GM12878 (cell line): Measurements from ENCODE around the gene LRP1B. TPM values are rescaled to one million over a fixed set of nuclear protein-coding genes. Genes with fewer than 3 reads are reported as not detected.

Experiments
- ATAC-seq: fragments of 200-7000 bp; cut with Tn5 transposase; 3 replicates; pipeline ENCODE4 v1.9.1; 2020; ENCODE audit warnings: mild to moderate bottlenecking, moderate library complexity
- BruUV-seq: library from RNA; stranded (reverse); fragments of 400-500 nt; replicated peaks from 2 replicates; lab custom pipeline; 2021; lab: Mats Ljungman, UMichigan
- CTCF ChIA-PET: fragments of 300-600 bp; sonication (Branson Sonifier 250); formaldehyde crosslinking; extraction: SDS; loops from one replicate; lab custom pipeline; 2021; ENCODE audit warnings: inconsistent platforms; lab: Yijun Ruan, JAX
- POLR2A ChIA-PET: fragments of 350-600 bp; formaldehyde crosslinking; extraction: SDS; loops from one replicate; lab custom pipeline; 2021; ENCODE audit warnings: inconsistent platforms; lab: Charles Lee
- RAD21 ChIA-PET: fragments of 300-600 bp; sonication (Branson Sonifier 250); formaldehyde crosslinking; loops from one replicate; lab custom pipeline; 2023; ENCODE audit warnings: antibody characterized with exemption; ENCODE audit not compliant: unreplicated experiment; lab: Charles Lee
- SMC1A ChIA-PET: fragments of 300-600 bp; sonication (Branson Sonifier 250); formaldehyde crosslinking; loops from one replicate; lab custom pipeline; 2023; ENCODE audit not compliant: unreplicated experiment, uncharacterized antibody; lab: Charles Lee
- DNase-seq: peaks from one replicate; pipeline ENCODE4 v3.0.0-alpha.2; 2011; ENCODE audit warnings: low read depth, low spot score
- FAIRE-seq: peaks from 3 replicates; lab custom pipeline; 2011; peaks lifted over from hg19 to GRCh38; lab: Jason Lieb, UNC
- H2AFZ ChIP-seq: 2 replicates; pipeline ENCODE4 v1.6.0; 2011; ENCODE audit warnings: low read depth, low read length, control low read depth; ENCODE audit not compliant: control insufficient read depth
- H3K27ac ChIP-seq: 2 replicates; pipeline ENCODE4 v1.5.1; 2011; ENCODE audit warnings: control low read depth; ENCODE audit not compliant: control insufficient read depth, insufficient read depth
- H3K27me3 ChIP-seq, 2 experiments: replicated peaks in 1 of 2; 2 replicates each; pipeline versions ENCODE4 v1.6.0 to v1.6.1; 2011; ENCODE audit warnings: low read length in 1 of 2; ENCODE audit not compliant: control insufficient read depth in 2 of 2, insufficient read depth in 2 of 2
- H3K36me3 ChIP-seq, 2 experiments: 2 replicates each; pipeline ENCODE4 v1.5.1; 2011; ENCODE audit warnings: low read length in 1 of 2; ENCODE audit not compliant: control insufficient read depth in 2 of 2, insufficient read depth in 2 of 2
- H3K4me1 ChIP-seq: 2 replicates; pipeline ENCODE4 v1.6.1; 2011; ENCODE audit warnings: mild to moderate bottlenecking, low read length, moderate library complexity, mixed read lengths; ENCODE audit not compliant: control insufficient read depth, insufficient read depth
- H3K4me2 ChIP-seq: 2 replicates; pipeline ENCODE4 v1.6.0; 2011; ENCODE audit warnings: control low read depth; ENCODE audit not compliant: control insufficient read depth, insufficient read depth
- H3K4me3 ChIP-seq: fragments of 200-600 bp; sonication (generic); 2 replicates; pipeline ENCODE4 v1.5.1; 2016
- H3K79me2 ChIP-seq: 2 replicates; pipeline ENCODE4 v1.6.0; 2011; ENCODE audit warnings: low read length; ENCODE audit not compliant: control insufficient read depth, insufficient read depth
- H3K9ac ChIP-seq: 2 replicates; pipeline ENCODE4 v1.8.0; 2011; ENCODE audit warnings: low read length, control low read depth, mixed read lengths; ENCODE audit not compliant: control insufficient read depth, insufficient read depth
- H3K9me3 ChIP-seq: replicated peaks from 3 replicates; pipeline ENCODE4 v1.5.1; 2011; ENCODE audit warnings: mild to moderate bottlenecking, low read length; ENCODE audit not compliant: control insufficient read depth, insufficient read depth
- H4K20me1 ChIP-seq: 2 replicates; pipeline ENCODE4 v1.6.0; 2011; ENCODE audit not compliant: control insufficient read depth, insufficient read depth
- BHLHE40 ChIP-seq, 2 experiments: fragments of 450-650 bp in 1 of 2; IDR thresholded peaks; 2 replicates each; pipeline ENCODE4 v1.6.1; 2011 to 2017; ENCODE audit warnings: low read depth in 2 of 2, borderline replicate concordance in 1 of 2, improper control_type of control experiment in 1 of 2, low read length in 1 of 2, mild to moderate bottlenecking in 1 of 2
- CREB1 ChIP-seq: IDR thresholded peaks from 2 replicates; pipeline ENCODE4 v1.6.1; 2012; ENCODE audit warnings: low read depth, mild to moderate bottlenecking, inconsistent platforms
- EED ChIP-seq: sonication (generic); IDR thresholded peaks from 2 replicates; pipeline ENCODE4 v1.6.1; 2016; ENCODE audit warnings: antibody characterized with exemption, low read depth
- IKZF2 ChIP-seq, 2 experiments: fragments of 450-650 bp; IDR thresholded peaks; 2 replicates each; pipeline ENCODE4 v1.6.1; 2017; ENCODE audit warnings: mild to moderate bottlenecking in 2 of 2, moderate library complexity in 2 of 2
- JUND ChIP-seq: IDR thresholded peaks from 2 replicates; pipeline ENCODE4 v1.6.1; 2012; ENCODE audit warnings: low read depth, mild to moderate bottlenecking, low read length, improper control_type of control experiment, moderate library complexity
- MTA3 ChIP-seq: IDR thresholded peaks from 2 replicates; pipeline ENCODE4 v1.6.1; 2012; ENCODE audit warnings: low read length, inconsistent platforms, borderline replicate concordance
- RELB ChIP-seq: fragments of 450-650 bp; IDR thresholded peaks from 2 replicates; pipeline ENCODE4 v1.6.1; 2017; ENCODE audit warnings: low read depth, mild to moderate bottlenecking, moderate library complexity
- SMARCA5 ChIP-seq: fragments of 450-650 bp; IDR thresholded peaks from 2 replicates; pipeline ENCODE4 v1.6.1; 2017; ENCODE audit warnings: mild to moderate bottlenecking
- SPI1 ChIP-seq: IDR thresholded peaks from 2 replicates; pipeline ENCODE4 v1.6.1; 2011; ENCODE audit warnings: low read depth, mild to moderate bottlenecking, low read length, moderate library complexity, borderline replicate concordance; ENCODE audit not compliant: insufficient read depth
- SREBF2 ChIP-seq: IDR thresholded peaks from 2 replicates; pipeline ENCODE4 v1.6.1; 2012; ENCODE audit warnings: mild to moderate bottlenecking, low read length
- TCF7 ChIP-seq: IDR thresholded peaks from 2 replicates; pipeline ENCODE4 v1.6.1; 2014; ENCODE audit warnings: antibody characterized with exemption, borderline replicate concordance
- YY1 ChIP-seq: IDR thresholded peaks from 2 replicates; pipeline ENCODE4 v1.6.1; 2011; ENCODE audit warnings: low read depth, mild to moderate bottlenecking, low read length
- ZZZ3 ChIP-seq: IDR thresholded peaks from 2 replicates; pipeline ENCODE4 v1.6.1; 2011; ENCODE audit warnings: low read depth; ENCODE audit not compliant: control insufficient read depth, insufficient read length
- WGBS: methylation state at CpG from one replicate; pipeline ENCODE4 v1.1.6; 2016; ENCODE audit warnings: low lambda C conversion rate; ENCODE audit not compliant: insufficient replicate concordance, insufficient coverage; ENCODE audit errors: missing lambda C conversion rate; 5-methylcytosine and 5-hydroxymethylcytosine counted together
- in situ Hi-C: fragments of 300-500 bp; cut with MboI; formaldehyde crosslinking; loops from 9 replicates; pipeline ENCODE4 v1.14.3; 2018; ENCODE audit warnings: mixed read lengths
- intact Hi-C: fragments of 100-400 bp; cut with micrococcal nuclease; formaldehyde crosslinking; loops from one replicate; pipeline ENCODE4 v1.14.2; 2022; ENCODE audit not compliant: unreplicated experiment
- polyA plus RNA-seq, 11 experiments: library from polyadenylated mRNA; depleted of rRNA in 4 of 11; unstranded in 6 of 11; stranded (reverse) in 5 of 11; fragments of >200 nt; fragmentation: Nextera tagmentation in 4 of 11; fragmentation: Illumina TruSeq in 1 of 11; extraction: Ambion mirVana in 4 of 11; extraction: Trizol in 1 of 11; gene quantifications; 1 replicate in 1 of 11; 2 replicates in 10 of 11; pipeline versions ENCODE4 v1.2.1 to v1.2.3, GENCODE V29; 2011 to 2016; ENCODE audit warnings: inconsistent platforms in 2 of 11, missing spikeins in 2 of 11, low read depth in 1 of 11
- total RNA-seq, 4 experiments: library from RNA; depleted of rRNA in 3 of 4; stranded (reverse); fragments of >200 nt in 3 of 4; fragmentation: Illumina TruSeq in 1 of 4; extraction: Trizol in 1 of 4; gene quantifications; 2 replicates each; pipeline versions ENCODE4 v1.2.1 to v1.2.3, GENCODE V29; 2013 to 2021
- TF ChIP-seq, protein P1 (sequence below): IDR thresholded peaks from 2 replicates; pipeline ENCODE4 v1.6.1; 2012; ENCODE audit warnings: low read depth, low read length, improper control_type of control experiment
- TF ChIP-seq, protein P2 (sequence below): IDR thresholded peaks from 2 replicates; pipeline ENCODE4 v1.6.1; 2011; ENCODE audit warnings: borderline replicate concordance, low read depth, mild to moderate bottlenecking, moderate library complexity, mixed read lengths, low read length; ENCODE audit not compliant: insufficient read depth; ENCODE audit errors: extremely low read length

LRP1B gene
- total and polyA plus RNA-seq, 10 of the 15 experiments (the other 5 are each of a cell fraction or from before 2014, with no cell fraction given), result under 0.01 to 0.06 (median 0.03) TPM; not detected in 5

GRCh38 chr2:140417504-140417903, 1713.3 kb downstream of the LRP1B start:
- Histone ChIP-seq H3K36me3 (no peaks in the 10 kb centered on the region), H3K9me3 (no peaks in the 10 kb centered on the region), H3K4me2 (no peak overlapping the region), H3K4me1 (no peaks in the 10 kb centered on the region), H3K79me2 (no peaks in the 10 kb centered on the region), H3K4me3 (no peak overlapping the region), H3K27me3 (no peaks in the 10 kb centered on the region), H3K27ac (no peak overlapping the region), H2AFZ (no peak overlapping the region), H3K9ac (no peak overlapping the region), H4K20me1 (no peaks in the 10 kb centered on the region)
- ChIA-PET RAD21 (no interaction called here), CTCF (no interaction called here), POLR2A (no interaction called here), SMC1A (no interaction called here)
- DNase-seq, result no peak
- BruUV-seq, result no TSS peak
- intact Hi-C loops (no loop called here), in situ Hi-C loops (no loop called here)
- WGBS, result 0% methylated on average over 3 of the region's 3 CpGs
- TF ChIP-seq, protein P1, sequence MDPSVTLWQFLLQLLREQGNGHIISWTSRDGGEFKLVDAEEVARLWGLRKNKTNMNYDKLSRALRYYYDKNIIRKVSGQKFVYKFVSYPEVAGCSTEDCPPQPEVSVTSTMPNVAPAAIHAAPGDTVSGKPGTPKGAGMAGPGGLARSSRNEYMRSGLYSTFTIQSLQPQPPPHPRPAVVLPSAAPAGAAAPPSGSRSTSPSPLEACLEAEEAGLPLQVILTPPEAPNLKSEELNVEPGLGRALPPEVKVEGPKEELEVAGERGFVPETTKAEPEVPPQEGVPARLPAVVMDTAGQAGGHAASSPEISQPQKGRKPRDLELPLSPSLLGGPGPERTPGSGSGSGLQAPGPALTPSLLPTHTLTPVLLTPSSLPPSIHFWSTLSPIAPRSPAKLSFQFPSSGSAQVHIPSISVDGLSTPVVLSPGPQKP, result no peak
- TF ChIP-seq RELB (no peak), SREBF2 (no peak)
- no peak for FAIRE-seq
- ATAC-seq, result no peak

DNA sequence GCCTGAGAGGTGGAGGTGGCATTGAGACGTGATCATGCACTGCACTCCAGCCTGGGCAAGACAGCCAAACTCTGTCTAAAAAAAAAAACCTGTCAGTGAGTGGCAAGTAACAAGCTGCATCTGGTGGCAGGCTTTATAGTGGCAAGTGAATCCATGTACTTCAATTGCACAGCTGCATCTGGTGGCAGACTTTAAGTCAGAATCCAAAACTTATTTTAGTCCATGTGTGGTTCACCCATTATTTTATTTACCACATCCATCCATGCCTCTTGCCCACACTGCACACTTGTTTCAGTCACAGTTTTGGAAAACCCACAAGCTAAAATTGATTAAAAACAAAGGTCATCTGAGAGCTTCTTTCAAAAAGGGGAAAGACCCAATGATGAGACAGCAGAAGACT, 1714.2 kb downstream of the LRP1B start:
- CTCF ChIA-PET, result no interaction called here
- TF ChIP-seq, protein P2, sequence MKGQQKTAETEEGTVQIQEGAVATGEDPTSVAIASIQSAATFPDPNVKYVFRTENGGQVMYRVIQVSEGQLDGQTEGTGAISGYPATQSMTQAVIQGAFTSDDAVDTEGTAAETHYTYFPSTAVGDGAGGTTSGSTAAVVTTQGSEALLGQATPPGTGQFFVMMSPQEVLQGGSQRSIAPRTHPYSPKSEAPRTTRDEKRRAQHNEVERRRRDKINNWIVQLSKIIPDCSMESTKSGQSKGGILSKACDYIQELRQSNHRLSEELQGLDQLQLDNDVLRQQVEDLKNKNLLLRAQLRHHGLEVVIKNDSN, result no peak
- TF ChIP-seq SMARCA5 (no peak), SPI1 (no peak), MTA3 (no peak), IKZF2 (IDR thresholded peaks at IDR 0.05) (no peak), TCF7 (no peak), BHLHE40 (IDR thresholded peaks at IDR 0.05; ENCODE audit: borderline replicate concordance in 1 of 2, low read depth in 2 of 2, low read length in 1 of 2) (no peak), JUND (no peak), YY1 (no peak), CREB1 (no peak), ZZZ3 (no peak), EED (no peak)

More for the DNA sequence above, 1714.2 kb downstream of the LRP1B start:
- Histone ChIP-seq H3K27ac (no peak overlapping the region), H3K27me3 (no peaks in the 10 kb centered on the region), H3K36me3 (no peaks in the 10 kb centered on the region), H3K9ac (no peak overlapping the region), H3K79me2 (no peaks in the 10 kb centered on the region), H4K20me1 (no peaks in the 10 kb centered on the region), H2AFZ (no peak overlapping the region), H3K9me3 (no peaks in the 10 kb centered on the region), H3K4me2 (no peak overlapping the region), H3K4me3 (no peak overlapping the region), H3K4me1 (no peaks in the 10 kb centered on the region)
- intact Hi-C loops (no loop called here), in situ Hi-C loops (no loop called here)
- ChIA-PET SMC1A (no interaction called here), RAD21 (no interaction called here), POLR2A (no interaction called here)
- FAIRE-seq, result no peak
- no peak for DNase-seq
- WGBS, result 0% methylated on average over 1 of the region's 1 CpG
- BruUV-seq, result no TSS peak
- ATAC-seq, result no peak
